Breast epithelium (tissue), 3 donors: Measurements from ENCODE around the gene POU2F2.

ENCODE experiments used
- POLR2A ChIP-seq: fragments of 450-650 bp; IDR thresholded peaks from one replicate; pipeline ENCODE4 v1.6.1; 2016; ENCODE audit warnings: antibody characterized with exemption, mild to moderate bottlenecking, moderate library complexity
- POLR2AphosphoS5 ChIP-seq, 3 donors: sonication (generic); formaldehyde crosslinking; IDR thresholded peaks; one replicate each; pipeline ENCODE4 v1.6.1; 2017; ENCODE audit warnings: antibody characterized with exemption in 3 of 3

DNA sequence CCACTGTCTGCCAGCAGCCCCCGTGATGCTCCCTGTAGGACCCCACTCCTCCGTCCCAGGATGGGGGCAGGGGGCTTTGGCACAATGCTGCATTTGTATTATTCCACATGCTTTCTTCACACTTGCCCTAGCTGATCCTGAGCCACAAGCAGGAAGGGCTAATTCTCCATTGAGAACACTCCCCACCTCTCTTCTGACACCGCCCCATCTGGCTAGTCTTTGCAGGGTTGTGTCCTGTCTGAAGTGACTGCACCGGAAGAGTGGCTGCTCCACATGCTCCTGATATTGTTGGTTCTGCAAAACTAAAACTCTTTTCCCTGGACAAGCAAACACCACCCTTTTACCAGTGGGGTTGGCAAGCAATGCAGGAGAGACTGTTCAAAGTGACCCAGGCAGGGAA, 38.3 kb downstream of the POU2F2 start:
- TF ChIP-seq POLR2A (no peak), POLR2AphosphoS5 (IDR thresholded peaks at IDR 0.05) (no peak)
